ENCODE measurements around the gene ZNF24. TPM values are rescaled to one million over a fixed set of nuclear protein-coding genes. Genes with fewer than 3 reads are reported as not detected.

Gene ZNF24
- total RNA-seq, 4 donors from 2014 or later, result 12.7 to 34.5 (median 29.1) TPM

GRCh38 chr18:35376742-35377695 lies 32.8 kb upstream of the ZNF24 start, which contains the start of gene ZNF396:
ZNF396 (minus strand) TSS chr18:35377337; CDS start chr18:35374292, 3,045 bp downstream.
- Histone ChIP-seq H3K4me3 (peak within 1 kb of the TSS; percentile 76 to 97 (median 89)), H3K4me1 (peaks cover 0 to 11% (median 3%) of the 10 kb centered on the region in 4 donors), H3K36me3 (no peaks in the 10 kb centered on the region), H3K27me3 (peaks cover 10% of the 10 kb centered on the region), H3K27ac (peak within 1 kb of the TSS; percentile 65 to 81 (median 76)), H3K9me3 (no peaks in the 10 kb centered on the region)
- peak in 2 of 3 donors; percentile 32 to 45 for TF ChIP-seq POLR2AphosphoS5 (IDR thresholded peaks at IDR 0.05)
- peak; percentile 45 for TF ChIP-seq POLR2A (IDR thresholded peaks at IDR 0.05)
- no peak for TF ChIP-seq EP300 (IDR thresholded peaks at IDR 0.05; ENCODE audit: low read depth)
- no peak for TF ChIP-seq CTCF (IDR thresholded peaks at IDR 0.05)
- DNase-seq, result peak; percentile 89
- in situ Hi-C loops (cut with MboI; ENCODE audit: low pct_ligation_motif_present in 1 of 4, low pct_unique_long_range_greater_than_20kb in 1 of 4, low sequenced_read_pairs in 3 of 4) (loop anchor here (10.0 to 25.0 kb wide), 4 partner anchors 132 to 585 kb away; partner anchors contain the start of genes RMP24 (in 3 of the 4) and ZNF397 (in 1 of the 4)), intact Hi-C loops (cut with DNase I; ENCODE audit: low total_unique reads) (no loop called here)
- 4 to 27% methylated on average over 8 to 48 of the region's 78 CpGs for WGBS, 2 donors (ENCODE audit: low coverage in 1 of 2)

GRCh38 chr18:35376393-35376741 lies 32.1 kb upstream of the ZNF24 start:
- Histone ChIP-seq H3K27me3 (peaks cover 10% of the 10 kb centered on the region), H3K36me3 (no peaks in the 10 kb centered on the region), H3K9me3 (no peaks in the 10 kb centered on the region), H3K4me1 (peaks cover 0 to 11% (median 3%) of the 10 kb centered on the region in 4 donors), H3K27ac (peak overlapping the region in 3 of 4 donors; percentile 72 to 81 (median 79)), H3K4me3 (peak overlapping the region; percentile 76 to 97 (median 89))
- TF ChIP-seq CTCF (IDR thresholded peaks at IDR 0.05), result peak in 3 of 5 experiments; percentile 11 to 32 (median 19)
- TF ChIP-seq POLR2AphosphoS5 (IDR thresholded peaks at IDR 0.05), result no peak
- TF ChIP-seq POLR2A (IDR thresholded peaks at IDR 0.05), result no peak
- TF ChIP-seq EP300 (IDR thresholded peaks at IDR 0.05; ENCODE audit: low read depth), result no peak
- intact Hi-C loops (cut with DNase I; ENCODE audit: low total_unique reads) (no loop called here), in situ Hi-C loops (cut with MboI; ENCODE audit: low pct_ligation_motif_present in 1 of 4, low pct_unique_long_range_greater_than_20kb in 1 of 4, low sequenced_read_pairs in 3 of 4) (loop anchor here (10.0 to 25.0 kb wide), 4 partner anchors 132 to 586 kb away; partner anchors contain the start of genes RMP24 (in 3 of the 4) and ZNF397 (in 1 of the 4))
- WGBS, 2 donors (ENCODE audit: low coverage in 1 of 2), result 13 to 17% methylated on average over 2 to 11 of the region's 13 CpGs
- peak; percentile 51 for DNase-seq

GRCh38 chr18:35374708-35375107 lies 30.5 kb upstream of the ZNF24 start:
- Histone ChIP-seq H3K9me3 (no peaks in the 10 kb centered on the region), H3K27ac (no peak overlapping the region), H3K4me3 (no peak overlapping the region), H3K36me3 (no peaks in the 10 kb centered on the region), H3K27me3 (peaks cover 10% of the 10 kb centered on the region), H3K4me1 (peaks cover 0 to 11% (median 3%) of the 10 kb centered on the region in 4 donors)
- 90 to 100% methylated on average over 2 to 4 of the region's 4 CpGs for WGBS, 2 donors (ENCODE audit: low coverage in 1 of 2)
- no peak for TF ChIP-seq EP300 (IDR thresholded peaks at IDR 0.05; ENCODE audit: low read depth)
- no peak for TF ChIP-seq CTCF (IDR thresholded peaks at IDR 0.05)
- no peak for TF ChIP-seq POLR2A (IDR thresholded peaks at IDR 0.05)
- TF ChIP-seq POLR2AphosphoS5 (IDR thresholded peaks at IDR 0.05), result no peak
- DNase-seq, result no peak
- in situ Hi-C loops (cut with MboI; ENCODE audit: low pct_ligation_motif_present in 1 of 4, low pct_unique_long_range_greater_than_20kb in 1 of 4, low sequenced_read_pairs in 3 of 4) (loop anchor here (10.0 to 25.0 kb wide), 5 partner anchors 130 to 588 kb away; partner anchors contain the start of genes RMP24 (in 3 of the 4) and ZNF397 (in 1 of the 4)), intact Hi-C loops (cut with DNase I; ENCODE audit: low total_unique reads) (no loop called here)
